HuH-7.5 (cell line): ENCODE results near the gene DIO3.

ENCODE experiments used
- DNase-seq: peaks from one replicate; pipeline ENCODE4 v3.0.0; 2011; ENCODE audit warnings: low spot score

The DIO3 gene

GRCh38 chr14:101583006-101583714, 21.9 kb downstream of the DIO3 start:
- DNase-seq: no peak

- no peak for DNase-seq
Observed at GRCh38 chr14:101583715-101584054, 22.4 kb downstream of the DIO3 start.

GRCh38 chr14:101584055-101584859, 23.0 kb downstream of the DIO3 start:
- peak; percentile 75 for DNase-seq

- DNase-seq: no peak
Observed at GRCh38 chr14:101585211-101585610, 23.9 kb downstream of the DIO3 start.

- DNase-seq: no peak
Observed at GRCh38 chr14:101586531-101587430, 25.5 kb downstream of the DIO3 start.

- DNase-seq: no peak
Observed at GRCh38 chr14:101587441-101587911, 26.2 kb downstream of the DIO3 start.

- DNase-seq: no peak
Observed at GRCh38 chr14:101588286-101588975, 27.1 kb downstream of the DIO3 start.

GRCh38 chr14:101588990-101589389, 27.7 kb downstream of the DIO3 start:
- no peak for DNase-seq

- DNase-seq: no peak
Observed at GRCh38 chr14:101589486-101590015, 28.3 kb downstream of the DIO3 start.

GRCh38 chr14:101590062-101590461, 28.8 kb downstream of the DIO3 start:
- DNase-seq: no peak

GRCh38 chr14:101590616-101591015, 29.3 kb downstream of the DIO3 start:
- no peak for DNase-seq

GRCh38 chr14:101591121-101591520, 29.8 kb downstream of the DIO3 start:
- DNase-seq: no peak

GRCh38 chr14:101591582-101591981, 30.3 kb downstream of the DIO3 start:
- DNase-seq: no peak

GRCh38 chr14:101593411-101594238, 32.3 kb downstream of the DIO3 start:
- DNase-seq: no peak

- DNase-seq: no peak
Observed at GRCh38 chr14:101594511-101595148, 33.3 kb downstream of the DIO3 start.

- DNase-seq: no peak
Observed at GRCh38 chr14:101595349-101595748, 34.1 kb downstream of the DIO3 start.

GRCh38 chr14:101595887-101596721, 34.8 kb downstream of the DIO3 start:
- DNase-seq: no peak

- DNase-seq: no peak
Observed at GRCh38 chr14:101596742-101597141, 35.4 kb downstream of the DIO3 start.

- no peak for DNase-seq
Observed at GRCh38 chr14:101598159-101598558, 36.9 kb downstream of the DIO3 start.
